Stimulated activated CD4-positive, alpha-beta T cell treated with anti-CD3 and anti-CD28 coated beads, TNF-alpha, amount 100 ng/mL, for 24 hours (primary cell): Measurements from ENCODE around the gene BOC.
"Not testable (repeated sequence)": the region's sequence is repeated elsewhere in the genome, so short reads cannot be mapped to it uniquely, and the experiment has no call there.

Experiments used
- DNase-seq, 3 experiments: peaks; one replicate each; pipeline ENCODE4 v3.0.0-alpha.2; 2020; ENCODE audit warnings: low read depth in 3 of 3

BOC gene, protein sequence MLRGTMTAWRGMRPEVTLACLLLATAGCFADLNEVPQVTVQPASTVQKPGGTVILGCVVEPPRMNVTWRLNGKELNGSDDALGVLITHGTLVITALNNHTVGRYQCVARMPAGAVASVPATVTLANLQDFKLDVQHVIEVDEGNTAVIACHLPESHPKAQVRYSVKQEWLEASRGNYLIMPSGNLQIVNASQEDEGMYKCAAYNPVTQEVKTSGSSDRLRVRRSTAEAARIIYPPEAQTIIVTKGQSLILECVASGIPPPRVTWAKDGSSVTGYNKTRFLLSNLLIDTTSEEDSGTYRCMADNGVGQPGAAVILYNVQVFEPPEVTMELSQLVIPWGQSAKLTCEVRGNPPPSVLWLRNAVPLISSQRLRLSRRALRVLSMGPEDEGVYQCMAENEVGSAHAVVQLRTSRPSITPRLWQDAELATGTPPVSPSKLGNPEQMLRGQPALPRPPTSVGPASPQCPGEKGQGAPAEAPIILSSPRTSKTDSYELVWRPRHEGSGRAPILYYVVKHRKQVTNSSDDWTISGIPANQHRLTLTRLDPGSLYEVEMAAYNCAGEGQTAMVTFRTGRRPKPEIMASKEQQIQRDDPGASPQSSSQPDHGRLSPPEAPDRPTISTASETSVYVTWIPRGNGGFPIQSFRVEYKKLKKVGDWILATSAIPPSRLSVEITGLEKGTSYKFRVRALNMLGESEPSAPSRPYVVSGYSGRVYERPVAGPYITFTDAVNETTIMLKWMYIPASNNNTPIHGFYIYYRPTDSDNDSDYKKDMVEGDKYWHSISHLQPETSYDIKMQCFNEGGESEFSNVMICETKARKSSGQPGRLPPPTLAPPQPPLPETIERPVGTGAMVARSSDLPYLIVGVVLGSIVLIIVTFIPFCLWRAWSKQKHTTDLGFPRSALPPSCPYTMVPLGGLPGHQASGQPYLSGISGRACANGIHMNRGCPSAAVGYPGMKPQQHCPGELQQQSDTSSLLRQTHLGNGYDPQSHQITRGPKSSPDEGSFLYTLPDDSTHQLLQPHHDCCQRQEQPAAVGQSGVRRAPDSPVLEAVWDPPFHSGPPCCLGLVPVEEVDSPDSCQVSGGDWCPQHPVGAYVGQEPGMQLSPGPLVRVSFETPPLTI

GRCh38 chr3:113211330-113212149, at the start of gene BOC:
Gene BOC (plus strand): TSS chr3:113211557. CDS start chr3:113249803, 38,246 bp downstream.
- peak in 1 of 3 experiments; percentile 4 for DNase-seq

GRCh38 chr3:113161661-113162060, 49.7 kb upstream of the BOC start:
- DNase-seq = no peak

DNA sequence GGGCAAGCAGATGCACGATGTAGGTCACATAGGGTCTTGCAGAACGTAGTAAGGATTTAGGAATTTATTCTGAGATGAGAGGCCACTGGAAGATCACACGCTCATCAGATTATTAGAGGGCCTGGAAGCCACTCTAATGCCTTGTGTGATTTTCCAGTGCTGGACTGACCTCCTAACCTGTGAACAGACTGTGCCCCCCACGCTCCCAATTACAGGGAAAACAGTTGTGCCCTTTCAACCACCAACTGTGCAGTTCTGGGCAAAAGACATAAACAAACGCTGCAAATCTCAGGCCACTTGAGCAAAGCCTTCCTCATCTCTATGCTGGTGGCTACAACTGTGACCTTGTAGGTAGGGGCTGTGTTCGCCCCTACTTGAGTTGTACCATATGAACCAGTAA, 48.2 kb upstream of the BOC start:
- no peak for DNase-seq

GRCh38 chr3:113165841-113166240, 45.5 kb upstream of the BOC start:
- no peak for DNase-seq

DNA sequence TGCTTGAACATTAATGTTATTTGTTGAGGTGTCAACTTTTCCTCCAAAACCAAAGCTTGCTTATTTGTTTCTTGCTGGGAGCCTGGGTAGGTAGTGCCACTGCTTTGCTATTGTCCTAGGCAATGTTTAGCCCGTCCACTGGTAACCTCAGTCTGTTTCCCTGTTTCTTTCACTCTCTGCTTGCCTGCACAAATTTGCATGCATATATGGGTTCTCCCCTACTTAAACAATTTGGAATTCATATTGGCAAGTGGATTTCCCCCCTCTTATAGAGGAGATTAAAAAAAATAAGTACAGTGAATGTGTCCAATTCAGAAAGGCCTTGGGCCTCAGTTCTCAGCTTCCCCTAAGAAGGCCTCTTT, 45.0 kb upstream of the BOC start:
- DNase-seq = no peak

DNA sequence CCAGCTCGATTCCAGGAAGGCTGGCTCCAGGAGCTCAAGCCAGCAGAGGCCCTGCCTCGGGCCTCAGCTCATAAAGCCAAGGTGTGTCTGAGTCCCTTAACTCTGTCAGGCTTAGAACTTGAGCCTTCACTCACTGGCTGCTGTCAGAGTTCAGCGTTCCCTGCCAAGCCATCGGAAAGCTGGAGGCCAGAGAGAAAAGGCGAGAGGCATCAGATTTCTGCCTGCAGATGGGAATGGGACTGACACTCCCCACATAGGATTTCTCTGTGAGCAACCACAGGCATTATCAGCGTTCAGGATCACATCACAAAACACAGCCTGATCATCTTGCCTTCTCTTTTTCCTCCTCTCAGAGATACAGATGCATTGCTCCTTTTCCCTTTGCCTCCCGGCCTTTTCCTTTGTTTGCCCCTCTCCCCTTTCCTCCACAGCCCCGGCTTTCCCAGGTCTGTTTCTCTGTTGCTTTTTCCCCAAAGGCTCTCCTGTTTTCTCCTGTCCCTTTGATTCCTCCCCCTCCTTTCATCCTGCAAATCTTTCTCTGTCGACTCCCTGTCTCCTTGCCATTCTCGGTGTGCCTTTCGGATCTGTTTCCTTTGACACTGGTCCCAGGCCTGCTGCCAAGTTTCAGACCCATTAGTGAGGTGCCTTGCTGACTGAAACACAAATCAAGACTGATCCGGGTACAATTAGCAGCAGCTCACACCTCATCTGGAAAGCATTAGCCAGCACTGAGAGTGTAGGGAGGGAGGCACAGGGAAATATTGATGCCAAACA, 44.5 kb upstream of the BOC start:
- no peak for DNase-seq

DNA sequence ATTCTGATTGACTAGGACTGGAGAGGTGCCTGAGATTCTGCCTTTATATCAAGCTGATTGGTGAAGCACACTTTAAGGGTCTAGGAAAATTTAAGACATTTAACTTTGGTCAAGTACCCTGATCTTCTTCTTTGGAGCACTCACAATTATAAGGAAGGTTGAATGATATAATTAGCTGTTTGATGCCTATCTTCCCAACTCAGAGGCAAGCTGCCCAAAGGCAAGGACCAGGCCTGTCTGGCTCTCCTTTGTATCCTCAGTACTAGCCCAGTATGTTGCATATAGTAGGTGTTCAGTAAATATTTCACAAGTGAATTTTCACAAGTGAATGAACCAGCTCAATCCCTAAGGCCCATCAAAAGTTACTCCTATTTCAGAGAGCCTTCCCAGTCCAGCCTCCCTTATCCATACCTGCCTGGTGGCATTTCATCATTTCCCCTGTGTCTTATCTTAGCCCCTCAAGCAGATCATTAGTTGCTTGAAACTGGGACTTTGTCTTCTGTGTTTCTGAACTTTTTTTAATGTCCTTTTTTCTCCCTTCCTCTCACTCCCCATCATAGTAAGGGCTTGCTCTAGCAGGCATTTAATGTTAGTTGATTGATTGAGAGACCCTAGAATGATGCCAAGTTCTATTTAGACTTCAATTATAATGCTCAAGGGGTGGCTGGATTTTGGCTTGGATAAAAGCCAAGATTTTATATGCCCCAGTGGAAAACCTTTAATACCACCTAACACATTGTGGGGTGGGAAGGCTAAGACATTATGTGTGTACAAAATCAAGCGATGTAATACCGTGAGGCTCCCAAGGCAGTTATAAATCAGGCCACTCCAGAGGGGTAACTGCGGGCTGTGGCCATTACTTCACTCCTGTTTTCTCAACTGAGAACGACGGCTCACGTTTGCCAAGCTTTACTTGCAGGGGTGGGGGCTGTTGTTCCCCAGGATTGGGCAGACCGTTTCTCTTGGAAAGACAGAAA, 43.2 kb upstream of the BOC start:
- DNase-seq = no peak

- no peak for DNase-seq
These were observed 41.4 kb upstream of the BOC start for GRCh38 chr3:113169891-113170452.

- no peak for DNase-seq
These were observed 40.6 kb upstream of the BOC start for GRCh38 chr3:113170771-113171170.

DNA sequence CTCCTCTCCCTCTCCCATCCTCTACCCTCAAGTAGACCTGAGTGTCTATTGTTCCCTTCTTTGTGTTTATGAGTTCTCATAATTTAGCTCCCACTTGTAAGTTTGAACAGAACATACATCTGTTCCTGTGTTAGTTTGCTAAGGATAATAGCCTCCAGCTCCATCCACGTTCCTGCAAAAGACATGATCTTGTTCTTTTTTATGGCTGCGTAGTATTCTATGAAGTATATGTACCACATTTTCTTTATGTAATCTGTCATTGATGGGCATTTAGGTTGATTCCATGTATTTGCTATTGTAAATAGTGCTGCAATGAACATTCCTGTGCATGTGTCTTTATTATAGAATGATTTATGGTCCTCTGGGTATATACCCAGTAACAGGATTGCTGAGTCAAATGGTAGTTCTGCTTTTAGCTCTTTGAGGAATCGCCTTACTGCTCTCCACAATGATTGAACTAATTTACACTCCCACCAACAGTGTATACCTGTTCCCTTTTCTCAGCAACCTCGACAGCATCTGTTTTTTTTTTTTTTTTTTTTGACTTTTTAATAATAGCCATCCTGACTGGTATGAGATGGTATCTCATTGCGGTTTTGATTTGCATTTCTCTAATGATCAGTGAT, 39.6 kb upstream of the BOC start:
- DNase-seq = not testable (repeated sequence)

DNA sequence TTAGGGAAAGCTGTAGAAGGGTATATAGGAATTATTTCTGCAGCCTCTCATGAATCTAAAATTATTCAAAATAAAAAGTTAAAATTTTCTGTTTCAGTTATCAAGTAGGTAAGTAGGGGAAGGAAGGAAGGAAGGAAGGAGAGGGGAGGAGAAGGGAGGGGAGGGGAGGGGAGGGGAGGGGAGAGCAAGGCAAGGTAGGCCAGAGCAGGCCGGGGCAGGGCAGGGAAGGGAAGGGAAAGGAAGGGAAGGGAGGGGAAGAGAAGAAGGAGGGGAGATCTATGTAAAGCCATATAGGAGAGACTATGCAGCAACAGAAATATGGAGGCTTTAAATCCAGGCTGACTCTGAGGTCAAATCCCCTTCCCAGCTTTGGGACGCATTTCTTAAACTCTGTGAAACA, 38.3 kb upstream of the BOC start:
- no peak for DNase-seq

DNA sequence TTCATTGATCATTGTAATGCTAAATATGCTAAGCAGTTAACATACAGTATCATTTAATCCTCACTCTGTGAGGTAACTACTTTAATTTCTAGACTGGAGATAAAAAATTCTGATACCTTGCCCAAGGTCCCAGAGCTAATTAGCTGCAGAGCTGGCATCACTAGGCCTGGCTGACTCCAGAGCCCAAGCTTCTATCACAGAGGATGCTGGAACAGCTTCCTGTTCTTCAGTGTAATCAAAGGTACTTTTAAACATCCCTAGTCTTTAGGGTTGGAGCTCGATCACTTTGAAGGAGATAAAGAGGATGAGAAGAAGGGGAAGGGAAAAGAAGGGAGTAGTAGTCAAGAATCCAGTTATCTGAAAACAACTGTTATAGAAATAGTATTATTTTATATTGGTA, 37.1 kb upstream of the BOC start:
- DNase-seq = no peak

GRCh38 chr3:113174801-113175485, 36.4 kb upstream of the BOC start:
- DNase-seq = no peak

GRCh38 chr3:113177526-113177925, 33.8 kb upstream of the BOC start:
- no peak for DNase-seq

DNA sequence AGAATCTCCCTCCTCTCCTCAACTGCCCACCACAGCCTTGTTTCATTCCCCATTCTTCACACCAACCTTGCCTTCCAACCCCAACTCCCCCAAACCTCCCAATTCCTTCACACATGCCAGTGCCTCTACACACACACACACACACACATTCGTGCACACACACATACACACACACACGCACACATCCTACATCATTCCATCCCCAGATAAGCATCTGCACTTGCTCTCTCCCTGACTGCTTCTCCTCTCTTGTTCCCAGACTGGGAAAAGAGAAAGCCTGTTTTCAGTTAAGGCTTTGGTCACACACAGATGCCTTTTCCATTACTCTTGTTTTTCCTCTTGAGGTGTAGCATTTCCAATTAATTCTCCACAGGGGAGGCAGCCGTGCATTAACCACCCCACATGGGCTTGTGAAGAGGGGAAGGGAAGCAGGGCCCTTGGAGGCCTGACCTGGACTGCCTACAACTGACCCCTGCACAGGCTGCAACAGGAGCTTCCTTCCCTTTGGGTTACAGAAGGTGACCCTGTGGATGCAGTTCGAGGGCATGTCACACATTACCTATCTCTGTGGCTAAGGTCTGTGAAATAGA, 32.0 kb upstream of the BOC start:
- DNase-seq = no peak

- DNase-seq = no peak
These were observed 27.4 kb upstream of the BOC start for GRCh38 chr3:113183748-113184661.
